Lung (tissue), 12 donors: ENCODE measurements around the gene FOXN3. TPM values are rescaled to one million over a fixed set of nuclear protein-coding genes. Genes with fewer than 3 reads are reported as not detected.

ENCODE experiments used
- ATAC-seq: fragments of 200-7000 bp; cut with Tn5 transposase; one replicate; pipeline ENCODE4 v1.9.1; 2020; ENCODE audit warnings: moderate number of reproducible peaks; ENCODE audit not compliant: insufficient read depth, low FRiP score
- DNase-seq, 3 donors: peaks; one replicate each; pipeline ENCODE4 v3.0.0-alpha.2; 2013 to 2017
- H3K27ac ChIP-seq, 2 donors: one replicate each; pipeline ENCODE4 v1.5.1; 2013; ENCODE audit warnings: mild to moderate bottlenecking in 2 of 2, moderate library complexity in 2 of 2, control low read depth in 1 of 2, inconsistent platforms in 1 of 2, low read depth in 1 of 2, low read length in 1 of 2
- H3K27me3 ChIP-seq, 3 donors: one replicate each; pipeline ENCODE4 v1.5.1; 2013; ENCODE audit warnings: low read length in 2 of 3; ENCODE audit not compliant: control insufficient read depth in 3 of 3, insufficient read depth in 3 of 3
- H3K36me3 ChIP-seq, 4 donors: one replicate each; pipeline ENCODE4 v1.5.1; 2013; ENCODE audit warnings: low read length in 4 of 4, mild to moderate bottlenecking in 1 of 4, moderate library complexity in 1 of 4; ENCODE audit not compliant: control insufficient read depth in 4 of 4, insufficient read depth in 4 of 4
- H3K4me1 ChIP-seq, 5 donors: one replicate each; pipeline ENCODE4 v1.5.1; 2013; ENCODE audit warnings: low read length in 5 of 5, mild to moderate bottlenecking in 2 of 5, moderate library complexity in 1 of 5; ENCODE audit not compliant: control insufficient read depth in 5 of 5, insufficient read depth in 5 of 5
- H3K4me3 ChIP-seq: one replicate; pipeline ENCODE4 v1.5.1; 2013; ENCODE audit warnings: mild to moderate bottlenecking, control low read depth, moderate library complexity
- H3K9ac ChIP-seq, 2 donors: one replicate each; pipeline ENCODE4 v1.5.1; 2013; ENCODE audit warnings: low read length in 2 of 2, control low read depth in 1 of 2; ENCODE audit not compliant: insufficient read depth in 1 of 2
- H3K9me3 ChIP-seq, 4 donors: one replicate each; pipeline ENCODE4 v1.5.1; 2013; ENCODE audit warnings: low read length in 3 of 4, mild to moderate bottlenecking in 1 of 4, moderate library complexity in 1 of 4; ENCODE audit not compliant: control insufficient read depth in 4 of 4, insufficient read depth in 3 of 4
- WGBS, 2 donors: extraction: QIAGEN DNeasy Blood & Tissue Kit; methylation state at CpG; one replicate each; pipeline ENCODE4 v1.1.7; 2013; 5-methylcytosine and 5-hydroxymethylcytosine counted together
- polyA plus RNA-seq, 2 donors: library from polyadenylated mRNA; stranded (reverse); fragments of 200-250 nt; gene quantifications; one replicate each; pipeline ENCODE4 v1.2.1, GENCODE V29; 2013
- total RNA-seq, 2 donors: library from RNA; depleted of rRNA in 1 of 2; stranded (reverse); fragments of >200 nt in 1 of 2; gene quantifications; one replicate each; pipeline ENCODE4 v1.2.1, GENCODE V29; 2014 to 2021
- TF ChIP-seq, protein P1 (sequence below): IDR thresholded peaks from 2 replicates; pipeline ENCODE4 v1.5.1; 2012; ENCODE audit warnings: mild to moderate bottlenecking; ENCODE audit errors: control extremely low read depth, extremely low read depth
- donor health status: control.
- donor health status: control.
- donor health status: Bipolar disorder and iron deficiency.
- donor health status: healthy.
- donor health status: DM: yes; HTN: yes; CAD: no.

FOXN3 gene
- total and polyA plus RNA-seq, 4 donors, result 12.7 to 69.7 (median 34.9) TPM

DNA sequence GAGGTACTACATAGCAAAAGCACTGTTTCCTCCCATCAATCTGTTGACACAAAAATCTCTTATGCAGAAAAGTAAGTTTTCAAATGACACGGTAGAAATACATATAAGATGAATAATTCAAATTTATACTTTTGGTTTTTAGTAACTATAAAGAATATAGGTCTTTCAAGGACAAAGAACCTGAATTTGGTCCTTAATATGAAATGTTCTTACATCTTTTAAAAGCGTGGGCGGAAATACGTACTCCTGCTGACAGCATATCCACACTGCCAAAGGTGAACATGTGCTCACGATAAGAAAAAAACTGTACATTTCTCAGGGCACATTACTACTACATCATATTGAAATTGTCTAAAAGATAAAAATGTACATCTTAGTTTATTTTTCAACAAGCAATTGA lies 127.6 kb downstream of the FOXN3 start:
- no peak overlapping the region for H3K4me3 ChIP-seq
- no peak for ATAC-seq
- TF ChIP-seq, protein P1, sequence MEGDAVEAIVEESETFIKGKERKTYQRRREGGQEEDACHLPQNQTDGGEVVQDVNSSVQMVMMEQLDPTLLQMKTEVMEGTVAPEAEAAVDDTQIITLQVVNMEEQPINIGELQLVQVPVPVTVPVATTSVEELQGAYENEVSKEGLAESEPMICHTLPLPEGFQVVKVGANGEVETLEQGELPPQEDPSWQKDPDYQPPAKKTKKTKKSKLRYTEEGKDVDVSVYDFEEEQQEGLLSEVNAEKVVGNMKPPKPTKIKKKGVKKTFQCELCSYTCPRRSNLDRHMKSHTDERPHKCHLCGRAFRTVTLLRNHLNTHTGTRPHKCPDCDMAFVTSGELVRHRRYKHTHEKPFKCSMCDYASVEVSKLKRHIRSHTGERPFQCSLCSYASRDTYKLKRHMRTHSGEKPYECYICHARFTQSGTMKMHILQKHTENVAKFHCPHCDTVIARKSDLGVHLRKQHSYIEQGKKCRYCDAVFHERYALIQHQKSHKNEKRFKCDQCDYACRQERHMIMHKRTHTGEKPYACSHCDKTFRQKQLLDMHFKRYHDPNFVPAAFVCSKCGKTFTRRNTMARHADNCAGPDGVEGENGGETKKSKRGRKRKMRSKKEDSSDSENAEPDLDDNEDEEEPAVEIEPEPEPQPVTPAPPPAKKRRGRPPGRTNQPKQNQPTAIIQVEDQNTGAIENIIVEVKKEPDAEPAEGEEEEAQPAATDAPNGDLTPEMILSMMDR, result no peak
- peaks cover 0 to 21% (median 10%) of the 10 kb centered on the region in 5 donors for H3K4me1 ChIP-seq
- no peak for DNase-seq
- H3K36me3 ChIP-seq, result peaks cover 0 to 8% (median 2%) of the 10 kb centered on the region in 4 donors
- H3K27ac ChIP-seq, result no peak overlapping the region
- no peaks in the 10 kb centered on the region for H3K9me3 ChIP-seq
- H3K9ac ChIP-seq, result no peak overlapping the region
- H3K27me3 ChIP-seq, result no peaks in the 10 kb centered on the region
- WGBS, 2 donors, result 73 to 75% methylated on average over 5 of the region's 5 CpGs

- no peak overlapping the region for H3K4me3 ChIP-seq
- DNase-seq, result no peak
- WGBS, 2 donors, result 95 to 99% methylated on average over 3 of the region's 3 CpGs
- no peak for ATAC-seq
- H3K4me1 ChIP-seq, result peaks cover 0 to 10% (median 6%) of the 10 kb centered on the region in 5 donors
- H3K9ac ChIP-seq, result no peak overlapping the region
- H3K9me3 ChIP-seq, result no peaks in the 10 kb centered on the region
- TF ChIP-seq, protein P1, result no peak
- peaks cover 0 to 8% (median under 1%) of the 10 kb centered on the region in 4 donors for H3K36me3 ChIP-seq
- H3K27me3 ChIP-seq, result no peaks in the 10 kb centered on the region
- H3K27ac ChIP-seq, result no peak overlapping the region
Observed at GRCh38 chr14:89288114-89288513, 128.9 kb downstream of the FOXN3 start.

DNA sequence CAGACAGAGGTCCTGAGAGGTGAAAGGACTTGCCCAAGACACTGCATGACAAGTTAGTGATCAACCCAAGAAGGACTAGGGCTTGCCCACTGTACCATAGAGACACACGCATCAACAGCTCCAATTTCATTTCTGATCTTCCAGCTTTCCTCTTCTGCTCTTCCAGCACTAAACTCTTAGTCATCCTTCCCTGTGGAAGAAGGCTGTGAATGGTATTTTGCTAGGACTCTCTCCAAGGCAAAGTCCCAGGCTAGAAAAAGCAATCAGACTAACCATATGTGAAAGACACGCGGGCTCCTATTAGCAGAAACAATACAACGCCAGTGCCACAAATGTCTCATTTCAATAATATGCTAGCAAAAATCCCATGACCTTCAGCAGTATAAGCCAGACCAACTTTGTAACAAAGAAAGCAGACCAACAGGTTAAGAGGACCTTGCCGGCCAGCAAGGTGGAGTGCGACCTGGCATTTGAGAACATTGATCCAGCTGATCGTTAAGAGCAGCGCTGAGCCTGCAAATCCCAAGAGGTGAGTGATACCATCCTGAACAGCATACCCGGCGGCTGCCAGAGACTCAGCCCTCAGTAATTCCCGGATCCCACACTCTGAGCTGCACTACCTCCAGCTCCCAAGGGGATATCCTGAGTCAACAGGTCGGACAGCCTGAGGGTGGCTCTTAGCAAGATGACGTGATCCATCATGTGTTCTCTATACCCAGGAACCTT lies 132.5 kb downstream of the FOXN3 start:
- H3K4me1 ChIP-seq, result peaks cover 0 to 4% (median 0%) of the 10 kb centered on the region in 5 donors
- DNase-seq (no peak), ATAC-seq (no peak)
- peaks cover 0 to 9% (median 4%) of the 10 kb centered on the region in 4 donors for H3K36me3 ChIP-seq
- WGBS, 2 donors, result 88 to 96% methylated on average over 13 of the region's 13 CpGs
- H3K9ac ChIP-seq, result no peak overlapping the region
- H3K27ac ChIP-seq, result no peak overlapping the region
- no peaks in the 10 kb centered on the region for H3K27me3 ChIP-seq
- H3K4me3 ChIP-seq, result no peak overlapping the region
- H3K9me3 ChIP-seq, result no peaks in the 10 kb centered on the region
- TF ChIP-seq, protein P1, result no peak
